HG03432 (cell line): ENCODE data around the gene RGS17.
"Not testable (repeated sequence)": the region's sequence is repeated elsewhere in the genome, so short reads cannot be mapped to it uniquely, and the experiment has no call there.

ENCODE experiments used
- ATAC-seq: cut with Tn5 transposase; IDR thresholded peaks from one replicate; pipeline ENCODE4 v1.9.1; 2021; ENCODE audit warnings: mild to moderate bottlenecking, moderate library complexity; ENCODE audit not compliant: unreplicated experiment

Gene RGS17, protein sequence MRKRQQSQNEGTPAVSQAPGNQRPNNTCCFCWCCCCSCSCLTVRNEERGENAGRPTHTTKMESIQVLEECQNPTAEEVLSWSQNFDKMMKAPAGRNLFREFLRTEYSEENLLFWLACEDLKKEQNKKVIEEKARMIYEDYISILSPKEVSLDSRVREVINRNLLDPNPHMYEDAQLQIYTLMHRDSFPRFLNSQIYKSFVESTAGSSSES

GRCh38 chr6:153131037-153131981 lies at the start of gene RGS17:
Gene RGS17, minus strand, starts transcription at chr6:153131282. Its CDS starts 87,264 bp downstream, at chr6:153044018.
- ATAC-seq, result peak; percentile 70

GRCh38 chr6:153172815-153173214 lies 41.7 kb upstream of the RGS17 start:
- ATAC-seq, result no peak

DNA sequence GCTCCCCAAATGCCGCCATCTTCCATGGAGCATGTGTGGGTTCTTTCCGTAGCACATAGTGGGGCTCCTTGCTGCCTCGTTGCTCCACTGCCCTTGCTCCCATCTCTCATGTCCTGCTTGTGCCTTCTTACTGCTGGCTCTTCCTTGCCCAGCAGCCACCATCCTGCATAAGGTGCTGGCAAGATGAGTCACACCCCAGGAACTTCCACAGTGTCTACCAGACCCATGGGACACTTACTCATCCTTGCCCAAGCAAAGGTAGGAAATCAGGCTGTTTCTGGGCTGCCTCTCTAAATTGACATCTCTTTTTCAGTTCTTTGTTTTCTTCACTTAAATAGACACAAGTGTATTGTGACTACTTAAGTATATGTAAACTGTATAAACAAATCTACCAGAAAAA lies 39.4 kb upstream of the RGS17 start:
- ATAC-seq, result no peak

- ATAC-seq, result no peak
These were observed 36.8 kb upstream of the RGS17 start for GRCh38 chr6:153167907-153168306.

GRCh38 chr6:153167061-153167891 lies 36.2 kb upstream of the RGS17 start:
- no peak for ATAC-seq

DNA sequence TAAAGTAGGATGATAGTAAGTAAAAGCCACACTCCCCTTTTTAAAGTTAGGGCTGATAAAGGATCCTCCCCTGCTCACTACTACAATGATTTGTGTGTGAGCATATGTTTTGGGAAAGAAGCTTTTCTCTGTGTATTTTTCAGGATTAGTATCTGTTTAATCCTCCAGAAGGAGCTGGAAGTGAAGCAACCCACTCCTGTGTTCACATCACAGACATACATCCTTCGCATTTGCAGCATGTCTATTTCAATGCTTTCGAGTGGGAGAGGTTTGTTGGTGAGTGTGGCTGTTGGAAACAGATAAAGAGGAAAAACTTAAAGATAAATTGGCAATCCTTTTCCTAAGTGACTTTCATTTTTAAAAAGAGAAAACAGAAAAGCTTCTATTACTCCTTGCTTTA lies 31.6 kb upstream of the RGS17 start:
- ATAC-seq, result no peak

DNA sequence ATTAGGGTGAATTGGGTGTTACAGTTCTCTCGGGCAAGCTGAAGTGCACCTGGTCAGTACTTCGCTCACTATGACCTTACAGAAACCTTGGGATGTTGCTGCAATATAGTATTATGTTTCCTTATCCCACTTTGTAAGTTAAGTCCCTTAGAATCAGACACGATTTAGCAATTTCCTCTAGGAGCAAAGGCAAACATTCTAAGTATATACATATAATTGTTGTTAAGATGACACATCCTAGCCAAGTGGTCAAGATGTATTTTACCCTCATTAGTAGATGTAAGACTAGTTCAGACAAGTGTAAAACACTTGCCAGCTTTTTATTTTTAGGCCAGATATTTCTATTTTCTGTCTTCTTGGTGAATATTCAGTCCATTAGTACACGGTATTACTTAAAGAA lies 31.1 kb upstream of the RGS17 start:
- ATAC-seq, result no peak

DNA sequence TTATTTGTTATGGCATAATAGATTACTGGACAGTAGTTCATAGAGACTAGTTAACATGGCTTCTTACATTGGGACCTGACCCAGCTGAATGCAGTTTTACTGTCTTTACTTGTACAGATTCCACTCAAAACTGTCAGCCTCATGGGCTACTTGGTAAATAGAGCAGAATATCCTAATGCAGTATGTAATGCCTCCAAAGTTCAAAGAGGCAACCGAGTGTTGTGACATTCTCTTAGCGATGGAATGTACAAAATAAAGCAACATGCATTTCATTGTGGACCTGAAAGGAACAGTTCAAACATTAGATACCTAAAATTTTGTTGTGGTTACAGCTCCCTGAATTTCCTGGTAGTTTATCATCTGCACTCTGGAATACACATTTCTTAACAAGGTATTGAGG lies 29.1 kb upstream of the RGS17 start:
- ATAC-seq, result no peak

DNA sequence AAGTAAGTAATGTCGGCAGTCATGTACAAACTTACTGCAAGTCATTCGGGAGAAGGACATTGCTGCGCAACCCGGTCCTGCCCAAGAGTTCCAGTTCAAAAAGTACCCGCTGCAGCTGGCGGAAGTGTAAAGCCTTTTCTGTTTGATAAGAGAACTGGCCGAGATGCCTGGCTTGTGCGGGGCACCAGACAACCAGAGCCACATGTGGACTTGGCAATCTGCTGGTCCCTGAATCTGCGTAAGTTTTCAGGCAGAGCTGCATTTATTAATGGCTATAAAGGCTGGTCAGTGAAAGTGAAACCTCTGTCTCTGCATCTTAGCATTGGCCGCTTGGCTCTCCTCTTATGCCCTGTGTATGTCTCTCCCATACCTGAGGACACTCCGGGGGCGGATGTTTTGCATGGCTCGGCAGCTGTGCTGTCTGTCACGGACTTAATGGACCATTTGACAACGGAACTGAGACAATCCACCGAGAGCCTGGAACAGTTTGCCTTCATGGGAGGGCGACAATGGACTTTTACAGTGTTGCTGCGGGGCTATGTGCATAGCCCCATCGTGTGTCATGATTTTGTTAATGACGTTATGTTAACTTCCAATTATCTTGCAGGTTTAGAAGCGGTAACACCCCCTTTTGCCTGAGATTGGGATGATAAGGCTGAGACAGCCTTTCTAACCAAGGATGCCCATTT lies 19.8 kb upstream of the RGS17 start:
- no peak for ATAC-seq

GRCh38 chr6:153150371-153150751 lies 19.3 kb upstream of the RGS17 start:
- no peak for ATAC-seq

DNA sequence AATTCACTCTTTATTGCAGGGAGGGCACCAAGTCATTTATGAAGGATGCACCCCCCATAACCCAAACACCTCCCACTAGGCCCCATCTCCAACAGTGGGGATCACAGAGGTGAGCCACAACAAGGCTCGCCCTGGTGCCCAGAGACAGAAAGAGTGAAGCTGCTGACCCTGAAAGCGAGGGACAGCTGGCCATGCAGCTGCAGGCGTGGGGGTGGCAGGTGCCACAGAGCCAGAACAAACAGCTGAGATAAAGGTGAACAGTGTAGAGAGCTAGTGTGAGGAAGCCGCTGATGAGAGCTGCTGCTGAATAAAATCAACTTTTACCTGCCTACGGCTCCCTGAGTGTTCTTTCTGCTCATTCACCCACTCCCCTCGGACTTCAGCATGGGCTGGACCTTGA lies 18.8 kb upstream of the RGS17 start:
- ATAC-seq, result no peak

DNA sequence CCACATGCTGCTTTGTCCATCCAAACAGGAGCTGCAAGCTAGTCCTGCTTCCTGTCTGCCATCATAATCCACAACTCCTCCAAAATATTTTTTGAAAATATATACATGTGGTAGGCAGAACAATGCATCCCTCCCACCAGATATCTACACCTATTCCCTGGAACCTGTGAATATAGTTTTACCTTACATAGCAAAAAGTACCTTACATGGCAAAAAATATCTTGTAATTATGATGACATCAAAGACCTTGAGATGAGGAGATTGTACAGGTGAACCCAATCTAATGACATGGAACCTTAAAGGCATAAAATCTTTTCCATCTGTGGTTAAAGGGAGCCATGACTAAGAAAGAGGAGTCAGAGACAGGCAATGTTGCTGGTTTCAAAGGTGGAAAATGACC lies 15.3 kb upstream of the RGS17 start:
- ATAC-seq, result no peak

DNA sequence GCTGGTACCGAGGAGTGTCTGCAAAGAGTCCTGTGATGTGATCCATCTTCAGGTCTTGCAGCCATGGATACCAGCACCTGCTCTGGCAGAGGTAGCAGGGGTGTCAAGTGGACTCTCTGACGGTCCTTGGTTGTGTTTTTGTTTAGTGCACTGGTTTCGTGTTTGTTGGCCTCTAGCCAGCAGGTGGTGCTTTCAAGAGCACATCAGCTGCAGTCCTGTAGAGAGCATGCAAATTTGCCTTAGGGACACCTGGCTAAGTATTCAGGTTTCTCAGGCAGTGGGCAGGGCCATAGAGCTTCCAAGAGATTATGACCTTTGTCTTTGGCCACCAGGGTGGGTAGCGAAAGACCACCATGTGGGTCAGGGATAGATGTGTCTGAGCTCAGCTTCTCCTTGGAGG lies 14.5 kb upstream of the RGS17 start:
- ATAC-seq, result no peak

DNA sequence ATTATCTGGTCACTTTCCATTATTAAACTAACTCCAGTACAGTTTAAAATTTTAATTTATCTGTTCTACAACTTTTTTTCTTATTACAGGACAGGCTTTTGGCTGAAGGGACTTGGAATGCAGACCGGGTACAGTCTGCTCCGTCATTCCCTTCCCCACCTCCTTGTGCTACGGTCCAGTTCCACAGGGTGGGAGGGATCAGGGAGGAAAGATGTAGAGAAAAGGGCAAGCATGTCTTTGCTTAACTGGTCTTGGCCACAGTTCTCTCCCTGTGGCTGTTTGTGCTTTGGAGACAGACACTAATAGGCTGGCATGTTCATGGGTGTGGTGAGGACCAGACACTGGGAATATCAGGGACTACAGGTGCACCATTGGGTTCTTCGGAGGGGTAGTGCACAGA lies 12.1 kb upstream of the RGS17 start:
- ATAC-seq, result no peak

DNA sequence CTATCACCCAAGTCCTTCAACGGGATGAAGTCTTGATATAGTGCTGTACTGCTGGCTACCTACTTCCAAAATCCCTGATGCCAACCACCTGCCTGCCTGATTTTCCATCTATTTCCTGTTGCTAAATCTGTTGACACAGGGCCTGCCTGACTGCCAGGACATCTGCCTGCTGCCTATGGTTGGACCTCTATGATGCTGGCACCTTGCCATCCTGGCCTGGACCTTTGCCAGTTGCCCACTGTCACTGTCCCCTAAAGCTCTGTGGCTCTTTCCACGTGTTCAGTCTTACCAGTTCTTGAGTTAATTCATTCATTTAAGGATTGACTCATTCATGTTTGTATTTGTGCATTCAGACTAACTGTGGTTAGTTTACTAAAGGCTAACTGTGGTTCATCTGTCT lies 9.2 kb upstream of the RGS17 start:
- ATAC-seq, result no peak

DNA sequence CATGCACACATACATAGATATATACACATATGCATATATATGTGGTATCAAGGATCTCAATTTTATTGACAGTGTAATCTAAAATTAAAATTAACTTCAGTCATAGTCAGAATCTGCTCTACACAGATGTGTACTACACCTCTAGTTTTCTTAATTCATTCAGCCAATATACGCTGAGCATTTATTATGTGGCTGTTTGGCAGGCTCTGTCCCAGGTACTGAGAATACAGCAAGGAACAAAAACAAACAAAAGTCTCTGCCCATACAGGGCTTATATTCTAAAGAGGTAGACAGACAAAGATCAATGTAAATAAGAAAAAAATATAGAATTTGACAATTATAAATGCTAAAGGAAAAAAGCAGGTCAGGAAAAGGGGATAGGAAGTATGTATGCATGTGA lies 7.8 kb upstream of the RGS17 start:
- no peak for ATAC-seq

GRCh38 chr6:153135681-153136080 lies 4.6 kb upstream of the RGS17 start:
- no peak for ATAC-seq

DNA sequence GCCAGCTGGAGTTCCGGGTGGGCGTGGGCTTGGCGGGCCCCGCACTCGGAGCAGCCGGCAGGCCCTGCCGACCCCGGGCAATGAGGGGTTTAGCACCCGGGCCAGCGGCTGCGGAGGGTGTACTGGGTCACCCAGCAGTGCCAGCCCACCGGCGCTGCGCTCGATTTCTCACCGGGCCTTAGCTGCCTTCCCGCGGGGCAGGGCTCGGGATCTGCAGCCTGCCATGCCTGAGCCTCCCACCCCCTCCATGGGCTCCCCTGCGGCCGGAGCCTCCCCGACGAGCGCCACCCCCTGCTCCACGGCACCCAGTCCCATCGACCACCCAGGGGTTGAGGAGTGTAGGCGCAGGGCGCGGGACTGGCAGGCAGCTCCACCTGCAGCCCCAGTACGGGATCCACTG lies 2.6 kb upstream of the RGS17 start:
- not testable (repeated sequence) for ATAC-seq

DNA sequence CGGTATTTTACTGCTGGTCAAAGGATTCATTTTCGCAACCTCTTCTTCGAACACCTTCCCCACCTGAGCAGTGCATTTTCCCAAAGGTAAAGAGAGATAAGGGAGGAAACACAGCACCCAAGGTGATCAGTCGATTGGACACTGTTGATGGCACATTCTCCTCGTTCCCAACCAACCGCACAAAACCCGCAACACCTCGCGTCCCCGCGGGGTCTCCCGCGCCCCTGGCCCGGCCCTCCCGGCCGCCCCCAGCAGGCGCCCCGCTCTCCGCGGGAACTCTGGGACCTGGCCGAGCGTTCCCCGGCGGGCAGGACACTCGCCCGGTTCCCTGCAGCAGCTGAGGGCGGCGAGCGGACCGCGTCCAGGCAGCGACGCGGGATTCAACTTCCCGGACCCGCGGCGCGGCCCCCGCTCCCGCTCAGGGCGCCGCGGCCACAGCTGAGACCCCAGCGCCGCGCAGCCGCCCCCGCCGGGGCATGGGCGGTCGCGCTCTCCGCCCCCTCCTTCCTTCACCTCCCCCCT lies 506 bp downstream of the RGS17 start:
- peak; percentile 22 for ATAC-seq

GRCh38 chr6:153129873-153130514 lies 1.1 kb downstream of the RGS17 start:
- no peak for ATAC-seq
